HepG2 (cell line): Measurements from ENCODE around the gene CYSRT1. TPM values are rescaled to one million over a fixed set of nuclear protein-coding genes. Genes with fewer than 3 reads are reported as not detected.

Source experiments
- CENPT ChIP-seq: sonication (generic); formaldehyde crosslinking; IDR thresholded peaks from 2 replicates; pipeline ENCODE4 v1.8.0; 2022; ENCODE audit warnings: low read depth, mild to moderate bottlenecking, moderate library complexity, missing genetic modification reagents
- FOSL2 ChIP-seq: sonication (generic); formaldehyde crosslinking; IDR thresholded peaks from 2 replicates; pipeline ENCODE4 v1.4.0; 2020; ENCODE audit warnings: missing genetic modification reagents
- HNRNPK ChIP-seq: fragments of 200-400 bp; formaldehyde crosslinking; IDR thresholded peaks from 2 replicates; pipeline ENCODE4 v1.6.1; 2018; ENCODE audit warnings: low read length, low read depth, moderate library complexity, mild to moderate bottlenecking; ENCODE audit not compliant: poor library complexity, severe bottlenecking
- MED1 ChIP-seq: sonication (generic); formaldehyde crosslinking; IDR thresholded peaks from 2 replicates; pipeline ENCODE4 v1.4.0; 2020; ENCODE audit warnings: missing genetic modification reagents
- PAX8 ChIP-seq: sonication (generic); formaldehyde crosslinking; IDR thresholded peaks from 2 replicates; pipeline ENCODE4 v1.8.0; 2022; ENCODE audit warnings: mild to moderate bottlenecking, missing genetic modification reagents, borderline replicate concordance
- POGZ ChIP-seq: sonication (generic); formaldehyde crosslinking; IDR thresholded peaks from 2 replicates; pipeline ENCODE4 v1.4.0; 2020; ENCODE audit warnings: mild to moderate bottlenecking, missing genetic modification reagents
- POLR2AphosphoS2 ChIP-seq: IDR thresholded peaks from 2 replicates; pipeline ENCODE4 v1.6.1; 2011; ENCODE audit warnings: low read depth, low read length, improper control_type of control experiment
- SMAD9 ChIP-seq: sonication (generic); formaldehyde crosslinking; IDR thresholded peaks from 2 replicates; pipeline ENCODE4 v1.5.1; 2020; ENCODE audit warnings: mild to moderate bottlenecking, missing genetic modification reagents
- TMF1 ChIP-seq: sonication (generic); formaldehyde crosslinking; IDR thresholded peaks from 2 replicates; pipeline ENCODE4 v1.8.1; 2022; ENCODE audit warnings: low read depth, missing genetic modification reagents
- U2AF1 ChIP-seq: fragments of 200-400 bp; formaldehyde crosslinking; optimal IDR thresholded peaks from 2 replicates; pipeline ENCODE3; 2017; ENCODE audit warnings: mild to moderate bottlenecking, low read depth, low read length
- ZC3H13 ChIP-seq: sonication (generic); formaldehyde crosslinking; IDR thresholded peaks from 2 replicates; pipeline ENCODE4 v1.8.1; 2023; ENCODE audit warnings: mild to moderate bottlenecking, missing genetic modification reagents, moderate library complexity
- ZNF549 ChIP-seq: sonication (generic); formaldehyde crosslinking; IDR thresholded peaks from 2 replicates; pipeline ENCODE4 v1.5.0; 2020; ENCODE audit warnings: missing genetic modification reagents
- ZNF557 ChIP-seq: sonication (generic); formaldehyde crosslinking; IDR thresholded peaks from 2 replicates; pipeline ENCODE4 v1.4.0; 2020; ENCODE audit warnings: missing genetic modification reagents
- ZSCAN20 ChIP-seq: sonication (generic); formaldehyde crosslinking; IDR thresholded peaks from 2 replicates; pipeline ENCODE4 v1.4.0; 2020; ENCODE audit warnings: missing genetic modification reagents, mild to moderate bottlenecking, borderline replicate concordance
- polyA plus RNA-seq, 8 experiments: library from polyadenylated mRNA; depleted of rRNA in 3 of 8; stranded (reverse) in 7 of 8; unstranded in 1 of 8; fragments of >200 nt; fragmentation: Illumina TruSeq in 4 of 8; extraction: Trizol in 4 of 8; gene quantifications; 2 replicates each; pipeline versions ENCODE4 v1.2.1 to v1.2.3, GENCODE V29; 2011 to 2016; ENCODE audit warnings: low read depth in 4 of 8, missing spikeins in 1 of 8, mixed read lengths in 1 of 8; ENCODE audit not compliant: insufficient read depth in 1 of 8
- total RNA-seq, 5 experiments: library from RNA; depleted of rRNA; stranded (reverse); fragments of >200 nt; fragmentation: Illumina TruSeq; extraction: Trizol; gene quantifications; 2 replicates each; pipeline ENCODE4 v1.2.3, GENCODE V29; 2016; ENCODE audit warnings: low read depth in 1 of 5
- TF ChIP-seq, protein P1 (sequence below): IDR thresholded peaks from 2 replicates; pipeline ENCODE4 v1.6.1; 2016; ENCODE audit warnings: missing compliant biosample characterization, missing genetic modification reagents, borderline replicate concordance
- TF ChIP-seq, protein P2 (sequence below): IDR thresholded peaks from 2 replicates; pipeline ENCODE4 v1.6.1; 2016; ENCODE audit warnings: missing compliant biosample characterization, missing genetic modification reagents, borderline replicate concordance
- TF ChIP-seq, protein P3 (sequence below): sonication (generic); formaldehyde crosslinking; IDR thresholded peaks from 2 replicates; pipeline ENCODE4 v1.4.0; 2020; ENCODE audit warnings: low read depth, missing genetic modification reagents
- TF ChIP-seq, protein P4 (sequence below): sonication (generic); formaldehyde crosslinking; IDR thresholded peaks from 2 replicates; pipeline ENCODE4 v1.4.0; 2020; ENCODE audit warnings: missing genetic modification reagents
- TF ChIP-seq, protein P5 (sequence below): sonication (generic); formaldehyde crosslinking; IDR thresholded peaks from 2 replicates; pipeline ENCODE4 v1.4.0; 2020; ENCODE audit warnings: missing genetic modification reagents, borderline replicate concordance

CYSRT1 gene
- total and polyA plus RNA-seq, 2 of the 13 experiments (the other 11 are each of a cell fraction or from before 2014, with no cell fraction given) = 1.5 to 2.1 TPM

DNA sequence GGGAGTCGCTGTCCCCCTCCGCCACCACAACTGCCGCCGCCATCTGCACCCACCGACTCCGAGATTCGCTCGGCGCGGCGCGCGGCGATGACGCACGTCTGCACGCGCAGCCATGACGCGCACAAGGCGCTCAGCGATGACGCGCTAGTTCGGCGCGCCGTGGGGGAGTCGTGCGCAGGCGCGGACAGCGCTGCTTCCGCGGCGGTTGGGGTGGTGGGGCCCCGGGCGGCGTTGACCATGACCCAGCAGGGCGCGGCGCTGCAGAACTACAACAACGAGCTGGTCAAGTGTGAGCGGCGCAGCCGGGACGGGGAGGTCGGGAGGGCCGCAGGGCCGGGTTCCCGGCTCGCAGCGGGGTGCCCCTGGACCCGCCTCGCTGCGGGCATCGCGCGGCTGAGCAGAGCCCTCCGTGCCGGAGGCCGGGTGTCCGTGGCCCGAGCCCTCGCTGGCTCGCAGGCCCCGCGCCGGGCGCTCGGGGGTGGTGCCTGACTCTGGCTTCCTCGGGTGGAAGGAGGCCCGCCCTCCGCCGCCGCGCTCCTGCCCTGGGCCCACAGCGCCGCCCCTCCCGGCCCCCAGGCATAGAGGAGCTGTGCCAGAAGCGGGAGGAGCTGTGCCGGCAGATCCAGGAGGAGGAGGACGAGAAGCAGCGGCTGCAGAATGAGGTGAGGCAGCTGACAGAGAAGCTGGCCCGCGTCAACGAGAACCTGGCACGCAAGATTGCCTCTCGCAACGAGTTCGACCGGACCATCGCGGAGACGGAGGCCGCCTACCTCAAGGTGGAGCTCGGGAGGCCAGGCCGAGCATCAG lies 36.3 kb upstream of the CYSRT1 start, which contains the start of the genes ANAPC2 and SSNA1 (continued):
- TF ChIP-seq, protein P1, sequence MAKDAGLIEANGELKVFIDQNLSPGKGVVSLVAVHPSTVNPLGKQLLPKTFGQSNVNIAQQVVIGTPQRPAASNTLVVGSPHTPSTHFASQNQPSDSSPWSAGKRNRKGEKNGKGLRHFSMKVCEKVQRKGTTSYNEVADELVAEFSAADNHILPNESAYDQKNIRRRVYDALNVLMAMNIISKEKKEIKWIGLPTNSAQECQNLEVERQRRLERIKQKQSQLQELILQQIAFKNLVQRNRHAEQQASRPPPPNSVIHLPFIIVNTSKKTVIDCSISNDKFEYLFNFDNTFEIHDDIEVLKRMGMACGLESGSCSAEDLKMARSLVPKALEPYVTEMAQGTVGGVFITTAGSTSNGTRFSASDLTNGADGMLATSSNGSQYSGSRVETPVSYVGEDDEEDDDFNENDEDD = peak; percentile 69; the same call in 1 of the 2 replicates
- TF ChIP-seq SMAD9 (CRISPR knock-in tag) (no peak), ZC3H13 (CRISPR knock-in tag) (peak; percentile 90), ZNF549 (no peak), CENPT (CRISPR knock-in tag) (0 out of 2 replicates have a peak, but pooled peaks have one; percentile 83), POLR2AphosphoS2 (no peak), U2AF1 (no peak), HNRNPK (peak; percentile 39), FOSL2 (CRISPR knock-in tag) (peak; percentile 78), ZSCAN20 (CRISPR knock-in tag) (peak; percentile 74; the same call in 1 of the 2 replicates), TMF1 (peak; percentile 25; the same call in 1 of the 2 replicates), PAX8 (no peak), MED1 (CRISPR knock-in tag) (peak; percentile 80), POGZ (CRISPR knock-in tag) (peak; percentile 92), ZNF557 (CRISPR knock-in tag) (no peak)
- TF ChIP-seq, protein P2, sequence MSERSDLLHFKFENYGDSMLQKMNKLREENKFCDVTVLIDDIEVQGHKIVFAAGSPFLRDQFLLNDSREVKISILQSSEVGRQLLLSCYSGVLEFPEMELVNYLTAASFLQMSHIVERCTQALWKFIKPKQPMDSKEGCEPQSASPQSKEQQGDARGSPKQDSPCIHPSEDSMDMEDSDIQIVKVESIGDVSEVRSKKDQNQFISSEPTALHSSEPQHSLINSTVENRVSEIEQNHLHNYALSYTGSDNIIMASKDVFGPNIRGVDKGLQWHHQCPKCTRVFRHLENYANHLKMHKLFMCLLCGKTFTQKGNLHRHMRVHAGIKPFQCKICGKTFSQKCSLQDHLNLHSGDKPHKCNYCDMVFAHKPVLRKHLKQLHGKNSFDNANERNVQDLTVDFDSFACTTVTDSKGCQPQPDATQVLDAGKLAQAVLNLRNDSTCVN = peak; percentile 55; the same call in 1 of the 2 replicates
- TF ChIP-seq, protein P3, sequence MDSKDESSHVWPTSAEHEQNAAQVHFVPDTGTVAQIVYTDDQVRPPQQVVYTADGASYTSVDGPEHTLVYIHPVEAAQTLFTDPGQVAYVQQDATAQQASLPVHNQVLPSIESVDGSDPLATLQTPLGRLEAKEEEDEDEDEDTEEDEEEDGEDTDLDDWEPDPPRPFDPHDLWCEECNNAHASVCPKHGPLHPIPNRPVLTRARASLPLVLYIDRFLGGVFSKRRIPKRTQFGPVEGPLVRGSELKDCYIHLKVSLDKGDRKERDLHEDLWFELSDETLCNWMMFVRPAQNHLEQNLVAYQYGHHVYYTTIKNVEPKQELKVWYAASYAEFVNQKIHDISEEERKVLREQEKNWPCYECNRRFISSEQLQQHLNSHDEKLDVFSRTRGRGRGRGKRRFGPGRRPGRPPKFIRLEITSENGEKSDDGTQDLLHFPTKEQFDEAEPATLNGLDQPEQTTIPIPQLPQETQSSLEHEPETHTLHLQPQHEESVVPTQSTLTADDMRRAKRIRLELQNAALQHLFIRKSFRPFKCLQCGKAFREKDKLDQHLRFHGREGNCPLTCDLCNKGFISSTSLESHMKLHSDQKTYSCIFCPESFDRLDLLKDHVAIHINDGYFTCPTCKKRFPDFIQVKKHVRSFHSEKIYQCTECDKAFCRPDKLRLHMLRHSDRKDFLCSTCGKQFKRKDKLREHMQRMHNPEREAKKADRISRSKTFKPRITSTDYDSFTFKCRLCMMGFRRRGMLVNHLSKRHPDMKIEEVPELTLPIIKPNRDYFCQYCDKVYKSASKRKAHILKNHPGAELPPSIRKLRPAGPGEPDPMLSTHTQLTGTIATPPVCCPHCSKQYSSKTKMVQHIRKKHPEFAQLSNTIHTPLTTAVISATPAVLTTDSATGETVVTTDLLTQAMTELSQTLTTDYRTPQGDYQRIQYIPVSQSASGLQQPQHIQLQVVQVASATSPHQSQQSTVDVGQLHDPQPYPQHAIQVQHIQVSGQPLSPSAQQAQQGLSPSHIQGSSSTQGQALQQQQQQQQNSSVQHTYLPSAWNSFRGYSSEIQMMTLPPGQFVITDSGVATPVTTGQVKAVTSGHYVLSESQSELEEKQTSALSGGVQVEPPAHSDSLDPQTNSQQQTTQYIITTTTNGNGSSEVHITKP (CRISPR knock-in tag) = no peak
- TF ChIP-seq, protein P4, sequence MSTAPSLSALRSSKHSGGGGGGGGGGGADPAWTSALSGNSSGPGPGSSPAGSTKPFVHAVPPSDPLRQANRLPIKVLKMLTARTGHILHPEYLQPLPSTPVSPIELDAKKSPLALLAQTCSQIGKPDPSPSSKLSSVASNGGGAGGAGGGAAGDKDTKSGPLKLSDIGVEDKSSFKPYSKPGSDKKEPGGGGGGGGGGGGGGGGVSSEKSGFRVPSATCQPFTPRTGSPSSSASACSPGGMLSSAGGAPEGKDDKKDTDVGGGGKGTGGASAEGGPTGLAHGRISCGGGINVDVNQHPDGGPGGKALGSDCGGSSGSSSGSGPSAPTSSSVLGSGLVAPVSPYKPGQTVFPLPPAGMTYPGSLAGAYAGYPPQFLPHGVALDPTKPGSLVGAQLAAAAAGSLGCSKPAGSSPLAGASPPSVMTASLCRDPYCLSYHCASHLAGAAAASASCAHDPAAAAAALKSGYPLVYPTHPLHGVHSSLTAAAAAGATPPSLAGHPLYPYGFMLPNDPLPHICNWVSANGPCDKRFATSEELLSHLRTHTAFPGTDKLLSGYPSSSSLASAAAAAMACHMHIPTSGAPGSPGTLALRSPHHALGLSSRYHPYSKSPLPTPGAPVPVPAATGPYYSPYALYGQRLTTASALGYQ = peak; percentile 19; the same call in 1 of the 2 replicates
- TF ChIP-seq, protein P5, sequence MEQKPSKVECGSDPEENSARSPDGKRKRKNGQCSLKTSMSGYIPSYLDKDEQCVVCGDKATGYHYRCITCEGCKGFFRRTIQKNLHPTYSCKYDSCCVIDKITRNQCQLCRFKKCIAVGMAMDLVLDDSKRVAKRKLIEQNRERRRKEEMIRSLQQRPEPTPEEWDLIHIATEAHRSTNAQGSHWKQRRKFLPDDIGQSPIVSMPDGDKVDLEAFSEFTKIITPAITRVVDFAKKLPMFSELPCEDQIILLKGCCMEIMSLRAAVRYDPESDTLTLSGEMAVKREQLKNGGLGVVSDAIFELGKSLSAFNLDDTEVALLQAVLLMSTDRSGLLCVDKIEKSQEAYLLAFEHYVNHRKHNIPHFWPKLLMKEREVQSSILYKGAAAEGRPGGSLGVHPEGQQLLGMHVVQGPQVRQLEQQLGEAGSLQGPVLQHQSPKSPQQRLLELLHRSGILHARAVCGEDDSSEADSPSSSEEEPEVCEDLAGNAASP (CRISPR knock-in tag) = peak; percentile 51
